Heart left ventricle (tissue), 13 donors: ENCODE data around the gene ZBTB8A.

Source experiments
- CTCF ChIP-seq, 12 donors: fragments of 200-600 bp; sonication (generic) in 4 of 12; IDR thresholded peaks; one replicate each; pipeline versions ENCODE4 v1.5.0 to v1.8.0; 2018 to 2022; ENCODE audit warnings: antibody characterized with exemption in 12 of 12, mild to moderate bottlenecking in 5 of 12
- POLR2A ChIP-seq, 2 donors: fragments of 450-650 bp; IDR thresholded peaks; one replicate each; pipeline ENCODE4 v1.6.1; 2017; ENCODE audit warnings: antibody characterized with exemption in 2 of 2, mild to moderate bottlenecking in 2 of 2, moderate library complexity in 2 of 2
- donor health status: ischemic (EF 13 %, LVEDD 7.1; RV severe dilation, severe dysfunction).
- donor health status: DM: no; HTN: yes; CAD: no.
- donor health status: DM: no; HTN: no; CAD: no.
- donor health status: ischemic (EF 25% LVEDD 6.9; RV normal size, moderate dysfunction).
- donor health status: ischemic (EF 25% LVEDD 5.7; RV mildly dilated, moderate dysfunction).
- donor health status: ischemic (EF 35%, LVEDD 5.7; RV mildly dilated, moderate dysfunction).
- donor health status: nonischemic (EF 11% LVEDD 7.7; RV severe dilation, severe dysfunction).
- donor health status: DM: yes; HTN: yes; CAD: no.
- donor health status: PGD.
- donor health status: ischemic (EF 29% LVEDD 5.4; RV normal size, mild dysfunction).
- donor health status: nonischemic (EF 23%, LVEDD 6.1; RV moderate dilation, normal function).

GRCh38 chr1:32525053-32525452 lies 14.2 kb upstream of the ZBTB8A start:
- no peak for TF ChIP-seq CTCF (IDR thresholded peaks at IDR 0.05)
- TF ChIP-seq POLR2A (IDR thresholded peaks at IDR 0.05), result no peak
